ENCODE results near the gene PYGB.

DNA sequence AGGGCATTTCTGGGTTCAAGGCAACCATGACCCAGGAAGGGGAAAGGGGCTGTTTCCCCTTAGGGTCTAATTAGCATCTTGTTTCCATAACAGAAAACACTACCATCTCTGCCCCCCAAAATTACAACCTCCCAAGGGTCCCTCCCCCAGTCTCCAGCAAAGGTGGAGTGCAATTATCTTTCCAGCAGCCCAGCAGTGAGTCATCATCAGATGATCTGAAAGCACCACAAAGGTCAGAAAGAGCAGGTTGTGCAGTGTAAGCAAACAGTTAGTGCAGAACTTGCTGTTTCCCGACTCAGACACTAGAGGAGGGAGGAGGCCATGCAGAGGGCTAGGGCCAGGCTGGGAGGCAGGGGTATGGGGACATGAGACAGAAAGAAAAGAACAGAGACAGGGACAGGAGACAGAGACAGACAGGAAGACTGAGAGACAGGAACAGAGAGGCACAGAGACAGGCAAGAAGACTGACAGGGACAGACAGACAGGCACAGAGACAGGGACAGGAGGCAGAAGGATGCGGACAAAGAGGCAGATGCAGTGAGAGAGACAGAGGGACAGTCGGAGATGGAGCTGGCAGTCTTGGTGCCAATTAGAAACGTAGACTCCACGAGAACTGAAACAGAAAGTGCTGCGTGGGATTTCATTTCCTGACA lies 62.5 kb downstream of the PYGB start:
- TF ChIP-seq YY1 (IDR thresholded peaks at IDR 0.05; ENCODE audit: insufficient read depth, insufficient read length) (no peak), ZNF274 (IDR thresholded peaks at IDR 0.05; ENCODE audit: low read depth, low read length) (no peak)

Data from NT2/D1 (cell line).